HepG2 (cell line): ENCODE results near the gene SMTNL2.

Source experiments
- ISX ChIP-seq: sonication (generic); formaldehyde crosslinking; conservative IDR thresholded peaks from 2 replicates; pipeline ENCODE4 v1.5.0; 2020; ENCODE audit warnings: missing genetic modification reagents
- JUNB ChIP-seq: sonication (generic); formaldehyde crosslinking; IDR thresholded peaks from 2 replicates; pipeline ENCODE4 v1.8.0; 2022; ENCODE audit warnings: missing genetic modification reagents, mild to moderate bottlenecking, borderline replicate concordance
- TF ChIP-seq, protein P1 (sequence below): sonication (generic); formaldehyde crosslinking; IDR thresholded peaks from 2 replicates; pipeline ENCODE4 v1.5.0; 2020; ENCODE audit warnings: mild to moderate bottlenecking, missing genetic modification reagents, moderate library complexity

DNA sequence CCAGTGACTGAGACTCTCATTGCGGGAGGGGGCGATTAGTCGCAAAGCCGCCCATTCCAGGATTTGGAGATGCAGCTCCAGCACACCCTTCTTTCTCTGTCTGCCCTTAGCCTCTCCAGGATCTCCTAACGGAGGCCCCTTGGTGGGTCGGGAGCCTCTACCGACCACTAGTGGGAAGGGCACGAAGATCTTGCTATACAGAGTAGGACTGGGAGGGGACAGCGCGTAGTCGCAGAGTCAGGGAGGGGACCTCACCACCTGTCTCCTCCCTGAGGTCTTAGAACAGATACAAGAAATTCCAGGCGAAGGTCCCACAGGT lies 588 bp upstream of the SMTNL2 start:
- TF ChIP-seq JUNB (no peak), ISX (CRISPR knock-in tag) (no peak)
- TF ChIP-seq, protein P1, sequence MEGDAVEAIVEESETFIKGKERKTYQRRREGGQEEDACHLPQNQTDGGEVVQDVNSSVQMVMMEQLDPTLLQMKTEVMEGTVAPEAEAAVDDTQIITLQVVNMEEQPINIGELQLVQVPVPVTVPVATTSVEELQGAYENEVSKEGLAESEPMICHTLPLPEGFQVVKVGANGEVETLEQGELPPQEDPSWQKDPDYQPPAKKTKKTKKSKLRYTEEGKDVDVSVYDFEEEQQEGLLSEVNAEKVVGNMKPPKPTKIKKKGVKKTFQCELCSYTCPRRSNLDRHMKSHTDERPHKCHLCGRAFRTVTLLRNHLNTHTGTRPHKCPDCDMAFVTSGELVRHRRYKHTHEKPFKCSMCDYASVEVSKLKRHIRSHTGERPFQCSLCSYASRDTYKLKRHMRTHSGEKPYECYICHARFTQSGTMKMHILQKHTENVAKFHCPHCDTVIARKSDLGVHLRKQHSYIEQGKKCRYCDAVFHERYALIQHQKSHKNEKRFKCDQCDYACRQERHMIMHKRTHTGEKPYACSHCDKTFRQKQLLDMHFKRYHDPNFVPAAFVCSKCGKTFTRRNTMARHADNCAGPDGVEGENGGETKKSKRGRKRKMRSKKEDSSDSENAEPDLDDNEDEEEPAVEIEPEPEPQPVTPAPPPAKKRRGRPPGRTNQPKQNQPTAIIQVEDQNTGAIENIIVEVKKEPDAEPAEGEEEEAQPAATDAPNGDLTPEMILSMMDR = 0 out of 2 replicates have a peak, but pooled peaks have one; percentile 30
